Testis (tissue), 2 donors: ENCODE data around the gene BIK.

Experiments used
- POLR2A ChIP-seq: fragments of 450-650 bp; IDR thresholded peaks from one replicate; pipeline ENCODE4 v1.6.1; 2017; ENCODE audit warnings: antibody characterized with exemption, mild to moderate bottlenecking, moderate library complexity
- TF ChIP-seq, protein P1 (sequence below), 3 experiments: fragments of 450-650 bp in 2 of 3; fragments of 200-600 bp in 1 of 3; sonication (generic) in 1 of 3; IDR thresholded peaks; one replicate each; pipeline ENCODE4 v1.5.1; 2016 to 2019; ENCODE audit warnings: antibody characterized with exemption in 3 of 3, mild to moderate bottlenecking in 2 of 3, moderate library complexity in 1 of 3

DNA sequence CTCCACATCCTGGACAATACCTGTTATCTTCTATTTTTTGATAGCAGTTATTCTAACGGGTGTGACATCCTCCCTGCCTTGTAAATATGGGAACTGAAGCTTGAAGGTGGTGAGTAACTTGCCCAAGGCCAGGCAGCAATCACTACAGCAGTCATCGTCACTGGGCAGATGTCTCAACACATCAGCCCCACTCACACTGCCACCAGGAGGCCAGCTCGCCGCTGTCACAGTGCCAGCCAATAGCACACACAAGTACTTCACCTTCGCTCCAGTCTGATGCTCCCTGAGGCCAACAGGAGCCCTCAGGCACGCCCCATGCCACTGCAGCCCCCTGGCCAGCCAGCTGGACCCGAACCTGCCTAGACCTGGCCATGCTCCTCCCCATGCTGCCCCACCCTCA, 16.5 kb upstream of the BIK start:
- TF ChIP-seq, protein P1, sequence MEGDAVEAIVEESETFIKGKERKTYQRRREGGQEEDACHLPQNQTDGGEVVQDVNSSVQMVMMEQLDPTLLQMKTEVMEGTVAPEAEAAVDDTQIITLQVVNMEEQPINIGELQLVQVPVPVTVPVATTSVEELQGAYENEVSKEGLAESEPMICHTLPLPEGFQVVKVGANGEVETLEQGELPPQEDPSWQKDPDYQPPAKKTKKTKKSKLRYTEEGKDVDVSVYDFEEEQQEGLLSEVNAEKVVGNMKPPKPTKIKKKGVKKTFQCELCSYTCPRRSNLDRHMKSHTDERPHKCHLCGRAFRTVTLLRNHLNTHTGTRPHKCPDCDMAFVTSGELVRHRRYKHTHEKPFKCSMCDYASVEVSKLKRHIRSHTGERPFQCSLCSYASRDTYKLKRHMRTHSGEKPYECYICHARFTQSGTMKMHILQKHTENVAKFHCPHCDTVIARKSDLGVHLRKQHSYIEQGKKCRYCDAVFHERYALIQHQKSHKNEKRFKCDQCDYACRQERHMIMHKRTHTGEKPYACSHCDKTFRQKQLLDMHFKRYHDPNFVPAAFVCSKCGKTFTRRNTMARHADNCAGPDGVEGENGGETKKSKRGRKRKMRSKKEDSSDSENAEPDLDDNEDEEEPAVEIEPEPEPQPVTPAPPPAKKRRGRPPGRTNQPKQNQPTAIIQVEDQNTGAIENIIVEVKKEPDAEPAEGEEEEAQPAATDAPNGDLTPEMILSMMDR (IDR thresholded peaks at IDR 0.05), result no peak
- TF ChIP-seq POLR2A, result no peak
